Measurements from ENCODE around the gene TCIRG1. TPM values are rescaled to one million over a fixed set of nuclear protein-coding genes. Genes with fewer than 3 reads are reported as not detected.

The TCIRG1 gene
- total RNA-seq, 1 donor from 2014 or later, result 121 TPM

- TF ChIP-seq CTCF (IDR thresholded peaks at IDR 0.05), result no peak
- no peak for TF ChIP-seq POLR2A (IDR thresholded peaks at IDR 0.05)
- no peak for TF ChIP-seq POLR2AphosphoS5 (IDR thresholded peaks at IDR 0.05; ENCODE audit: insufficient read depth in 1 of 2, low read depth in 1 of 2)
- no peaks in the 10 kb centered on the region for H3K27me3 ChIP-seq
- H3K36me3 ChIP-seq, result peaks cover 0 to 32% of the 10 kb centered on the region in 2 donors
- H3K9me3 ChIP-seq, result no peaks in the 10 kb centered on the region
- no peak overlapping the region for H3K27ac ChIP-seq
- intact Hi-C loops (cut with DNase I), result no loop called here
- DNase-seq (ENCODE audit: extremely low spot score in 2 of 2), result no peak
- no peak overlapping the region for H3K4me3 ChIP-seq
- H3K4me1 ChIP-seq, result no peaks in the 10 kb centered on the region
Measured at GRCh38 chr11:68066742-68067141, 27.9 kb downstream of the TCIRG1 start.

GRCh38 chr11:68067991-68068390 is 29.2 kb downstream of the TCIRG1 start:
- H3K36me3 ChIP-seq, result peaks cover 0 to 36% of the 10 kb centered on the region in 2 donors
- no peaks in the 10 kb centered on the region for H3K9me3 ChIP-seq
- no peak overlapping the region for H3K27ac ChIP-seq
- H3K4me3 ChIP-seq, result no peak overlapping the region
- DNase-seq (ENCODE audit: extremely low spot score in 2 of 2), result no peak
- no peaks in the 10 kb centered on the region for H3K4me1 ChIP-seq
- H3K27me3 ChIP-seq, result no peaks in the 10 kb centered on the region
- TF ChIP-seq POLR2AphosphoS5 (IDR thresholded peaks at IDR 0.05; ENCODE audit: insufficient read depth in 1 of 2, low read depth in 1 of 2), result no peak
- intact Hi-C loops (cut with DNase I), result no loop called here

- Histone ChIP-seq H3K4me1 (no peaks in the 10 kb centered on the region), H3K4me3 (no peak overlapping the region), H3K36me3 (peaks cover 0 to 26% of the 10 kb centered on the region in 2 donors), H3K27me3 (no peaks in the 10 kb centered on the region), H3K9me3 (no peaks in the 10 kb centered on the region), H3K27ac (no peak overlapping the region)
- TF ChIP-seq CTCF (IDR thresholded peaks at IDR 0.05), result no peak
- no peak for TF ChIP-seq POLR2AphosphoS5 (IDR thresholded peaks at IDR 0.05; ENCODE audit: insufficient read depth in 1 of 2, low read depth in 1 of 2)
- TF ChIP-seq POLR2A (IDR thresholded peaks at IDR 0.05), result no peak
- intact Hi-C loops (cut with DNase I), result no loop called here
- no peak for DNase-seq (ENCODE audit: extremely low spot score in 2 of 2)
Measured at GRCh38 chr11:68071281-68072048, 32.6 kb downstream of the TCIRG1 start.

GRCh38 chr11:68074584-68075352 is 35.9 kb downstream of the TCIRG1 start:
- DNase-seq (ENCODE audit: extremely low spot score in 2 of 2), result no peak
- no peak overlapping the region for H3K4me3 ChIP-seq
- no peaks in the 10 kb centered on the region for H3K4me1 ChIP-seq
- intact Hi-C loops (cut with DNase I), result no loop called here
- no peaks in the 10 kb centered on the region for H3K9me3 ChIP-seq
- H3K27ac ChIP-seq, result no peak overlapping the region
- H3K36me3 ChIP-seq, result peaks cover 0 to 8% of the 10 kb centered on the region in 2 donors
- no peak for TF ChIP-seq POLR2AphosphoS5 (IDR thresholded peaks at IDR 0.05; ENCODE audit: insufficient read depth in 1 of 2, low read depth in 1 of 2)
- no peak for TF ChIP-seq POLR2A (IDR thresholded peaks at IDR 0.05)
- TF ChIP-seq CTCF (IDR thresholded peaks at IDR 0.05), result no peak
- H3K27me3 ChIP-seq, result no peaks in the 10 kb centered on the region

- no peak overlapping the region for H3K27ac ChIP-seq
- TF ChIP-seq POLR2AphosphoS5 (IDR thresholded peaks at IDR 0.05; ENCODE audit: insufficient read depth in 1 of 2, low read depth in 1 of 2) (no peak), CTCF (IDR thresholded peaks at IDR 0.05) (peak in 1 of 3 experiments; percentile 23)
- no peaks in the 10 kb centered on the region for H3K4me1 ChIP-seq
- intact Hi-C loops (cut with DNase I), result no loop called here
- peaks cover 0 to 4% of the 10 kb centered on the region in 2 donors for H3K36me3 ChIP-seq
- no peak for DNase-seq (ENCODE audit: extremely low spot score in 2 of 2)
- no peaks in the 10 kb centered on the region for H3K9me3 ChIP-seq
- no peak overlapping the region for H3K4me3 ChIP-seq
- H3K27me3 ChIP-seq, result no peaks in the 10 kb centered on the region
Measured at GRCh38 chr11:68076371-68077042, 37.7 kb downstream of the TCIRG1 start.
